Dedifferentiated amniotic fluid mesenchymal stem cell (primary cell): ENCODE measurements around the gene DNAJC2.
"Not testable (repeated sequence)": the region's sequence is repeated elsewhere in the genome, so short reads cannot be mapped to it uniquely, and the experiment has no call there.

Source experiments
- DNase-seq: peaks from one replicate; pipeline ENCODE4 v3.0.0-alpha.2; 2016; ENCODE audit errors: extremely low spot score

Gene DNAJC2

DNA sequence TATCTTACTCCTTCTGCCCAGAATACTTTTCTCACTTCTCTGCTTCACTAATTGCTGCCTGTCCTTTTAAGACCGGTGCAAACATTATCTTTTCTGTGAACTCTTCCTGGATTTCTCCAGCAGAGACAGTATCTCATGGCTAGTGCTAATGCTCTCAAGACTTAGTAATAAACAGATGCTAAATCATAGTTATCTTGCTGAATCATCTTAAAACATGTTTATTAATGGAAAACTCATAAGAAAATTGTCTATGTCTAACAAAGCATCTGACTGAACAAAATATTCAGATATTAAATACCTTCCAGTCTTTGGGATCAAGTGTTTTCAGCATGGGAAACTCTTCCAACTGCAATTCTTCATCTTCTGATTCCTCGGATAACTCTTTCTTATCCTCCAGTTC is 3.1 kb downstream of the DNAJC2 start:
- DNase-seq = no peak

DNA sequence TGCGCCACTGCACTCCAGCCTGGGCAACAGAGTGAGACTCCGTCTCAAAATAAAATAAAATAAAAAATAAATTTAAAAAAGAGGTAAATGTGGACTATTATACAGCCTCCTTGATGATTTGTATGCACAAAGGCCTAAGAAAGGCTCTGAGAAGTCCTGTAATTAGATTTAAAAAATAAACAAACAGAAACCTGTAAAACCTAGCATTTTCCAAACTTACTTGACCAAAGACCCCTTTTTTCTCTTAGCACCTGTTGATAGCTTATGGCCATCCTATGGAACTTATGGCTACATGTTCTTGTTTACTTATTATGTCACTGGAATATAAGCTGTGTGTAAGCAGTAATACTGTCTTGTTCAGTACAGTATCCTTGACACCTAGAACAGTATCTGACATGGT is 5.7 kb downstream of the DNAJC2 start:
- DNase-seq = no peak

DNA sequence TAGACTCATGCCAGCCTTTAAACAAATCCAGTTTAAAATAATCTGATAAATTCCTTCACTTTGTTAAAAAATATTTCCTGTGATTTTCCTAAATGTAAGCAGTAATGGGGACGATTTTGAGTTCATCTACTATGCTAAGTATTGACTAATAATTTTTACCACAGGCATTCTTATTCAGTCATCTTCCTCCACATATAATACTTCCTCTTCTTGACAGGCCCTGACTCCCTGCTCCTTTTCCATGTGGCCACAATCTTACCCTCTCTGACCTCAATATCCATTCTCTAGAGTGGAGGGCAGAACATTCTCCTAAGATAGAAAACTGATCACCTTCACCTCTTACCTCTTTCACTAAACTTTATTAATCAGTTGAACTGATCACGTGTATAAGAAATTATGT is 7.8 kb downstream of the DNAJC2 start:
- DNase-seq = no peak

DNA sequence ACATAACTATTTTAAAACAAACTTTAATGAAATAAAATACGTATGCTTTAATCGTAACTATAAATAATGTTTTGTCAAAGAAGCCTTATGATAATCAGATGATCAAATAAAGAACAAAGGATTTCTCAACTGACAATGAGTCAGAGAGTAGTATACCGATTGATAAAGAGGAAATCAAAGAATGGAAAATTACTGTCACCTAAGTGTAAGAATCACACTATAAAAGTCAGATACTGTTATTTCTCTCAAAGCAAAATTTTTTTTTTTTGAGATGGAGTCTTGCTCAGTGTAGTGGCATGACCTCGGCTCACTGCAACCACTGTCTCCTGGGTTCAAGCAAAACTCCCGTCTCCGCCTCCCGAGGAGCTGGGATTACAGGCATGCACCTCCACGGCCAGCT is 18.8 kb downstream of the DNAJC2 start:
- DNase-seq = no peak

DNA sequence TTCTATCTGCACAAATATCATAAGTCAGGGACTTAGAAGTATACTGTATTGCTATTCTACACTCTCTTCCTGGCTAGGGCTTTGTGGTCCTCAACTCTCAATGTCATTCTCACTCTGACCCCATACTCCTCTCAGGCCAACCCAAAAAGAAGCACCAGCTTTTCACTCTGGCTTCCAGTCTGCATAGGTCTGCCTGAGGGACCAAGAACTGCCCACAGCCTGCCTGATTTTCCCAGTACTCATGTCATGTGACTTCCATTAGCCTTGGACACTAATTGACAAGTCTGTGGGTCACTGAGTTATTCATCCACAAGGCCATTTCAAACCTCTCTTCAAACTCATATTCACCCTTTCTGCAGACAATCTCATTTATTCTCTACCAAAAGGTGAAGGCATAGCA is 27.6 kb downstream of the DNAJC2 start:
- no peak for DNase-seq

DNA sequence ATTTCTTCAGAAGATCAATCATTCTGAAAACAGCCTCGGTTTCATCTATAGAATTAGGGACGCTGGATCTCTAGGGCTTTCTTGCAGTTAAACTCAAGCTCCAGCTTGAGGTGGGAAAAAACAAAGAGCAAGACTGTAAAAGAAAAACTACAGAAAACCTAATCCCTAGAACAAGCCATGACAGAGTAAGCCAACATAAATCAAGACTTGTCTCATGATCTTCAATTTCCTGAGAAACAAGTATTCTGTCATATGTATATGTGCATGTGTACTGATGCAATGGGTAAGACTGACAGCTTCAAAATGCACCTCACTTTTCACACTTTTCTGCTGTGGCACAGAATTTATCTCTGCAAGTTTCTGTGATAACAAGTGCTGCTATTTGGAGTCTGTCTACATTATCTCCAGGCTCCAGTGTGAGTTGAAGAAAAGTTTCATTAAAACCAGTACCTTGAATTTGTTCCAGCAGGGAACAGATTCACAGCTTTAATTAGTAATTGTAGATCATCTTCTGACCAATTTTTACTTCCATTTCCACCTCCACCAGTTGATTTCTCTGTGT is 28.1 kb downstream of the DNAJC2 start:
- no peak for DNase-seq

DNA sequence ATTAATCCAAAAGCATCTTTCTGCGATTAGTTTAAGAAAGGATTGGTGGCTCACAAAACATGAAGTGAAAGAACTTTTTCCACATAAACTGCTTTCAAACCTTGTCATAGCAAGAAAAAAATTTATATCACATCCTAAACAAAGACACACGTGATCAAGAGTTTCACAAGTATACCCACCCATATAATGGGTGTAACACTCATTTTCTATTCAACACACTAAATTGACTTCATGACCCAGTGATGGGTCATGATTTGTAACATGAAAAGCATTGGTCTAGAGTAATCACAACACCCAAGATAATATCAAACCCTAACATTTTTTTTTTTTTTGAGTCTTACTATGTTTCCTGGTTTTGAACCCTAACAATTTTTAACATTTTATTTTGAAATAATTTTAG is 29.7 kb downstream of the DNAJC2 start:
- DNase-seq = no peak

DNA sequence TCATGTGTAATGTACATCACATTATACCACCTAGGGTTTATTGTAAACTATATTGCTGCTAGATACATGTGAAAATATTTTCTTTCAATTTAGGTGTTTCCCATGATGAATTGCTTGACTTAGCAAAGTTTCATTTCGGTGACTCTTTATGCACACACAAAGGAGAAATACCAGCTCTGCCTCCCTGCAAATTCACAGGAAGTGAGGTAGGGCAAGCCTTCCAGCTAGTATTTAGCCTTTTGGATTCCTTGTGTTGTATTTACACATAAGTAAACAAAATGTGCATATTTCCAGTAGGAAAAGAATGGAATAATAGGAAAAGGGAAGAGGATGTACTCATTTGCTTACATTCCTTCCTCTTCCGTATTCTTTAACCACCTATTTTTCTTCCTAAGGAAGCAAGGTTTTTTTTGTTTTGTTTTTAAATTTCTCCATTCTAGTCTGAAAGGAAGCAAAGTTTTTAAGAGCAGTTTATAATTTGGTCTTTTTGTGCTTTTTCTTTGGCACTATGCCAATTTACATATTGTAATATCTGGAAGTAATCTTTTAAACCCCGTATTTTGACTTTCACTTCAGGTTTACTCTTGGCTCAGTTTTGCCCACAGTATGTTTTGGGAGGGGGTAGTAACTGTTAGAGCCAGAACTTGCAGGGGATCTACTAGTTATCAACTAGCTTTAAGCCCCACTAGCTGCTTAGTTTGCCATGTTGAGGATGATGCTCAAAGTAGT is 36.9 kb downstream of the DNAJC2 start:
- no peak for DNase-seq

DNA sequence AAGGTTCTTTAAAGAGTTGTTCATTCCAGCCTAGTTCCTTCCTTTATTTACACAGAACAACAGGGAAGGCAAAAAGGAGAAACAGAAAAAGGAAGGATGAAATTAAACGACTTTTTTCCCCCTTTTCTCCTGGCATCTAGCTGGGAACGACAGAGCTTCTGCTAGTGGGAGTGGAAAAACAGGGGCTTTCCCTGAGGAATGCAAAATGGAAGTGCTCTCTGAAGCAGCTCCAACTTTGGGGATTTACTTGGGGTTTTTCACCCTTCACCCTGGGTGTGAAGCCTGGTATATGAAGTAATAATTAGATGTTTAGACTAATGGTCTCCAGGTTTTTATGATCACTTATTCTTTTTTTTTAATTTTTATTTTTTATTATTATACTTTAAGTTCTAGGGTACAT is 43.1 kb downstream of the DNAJC2 start:
- DNase-seq = no peak

DNA sequence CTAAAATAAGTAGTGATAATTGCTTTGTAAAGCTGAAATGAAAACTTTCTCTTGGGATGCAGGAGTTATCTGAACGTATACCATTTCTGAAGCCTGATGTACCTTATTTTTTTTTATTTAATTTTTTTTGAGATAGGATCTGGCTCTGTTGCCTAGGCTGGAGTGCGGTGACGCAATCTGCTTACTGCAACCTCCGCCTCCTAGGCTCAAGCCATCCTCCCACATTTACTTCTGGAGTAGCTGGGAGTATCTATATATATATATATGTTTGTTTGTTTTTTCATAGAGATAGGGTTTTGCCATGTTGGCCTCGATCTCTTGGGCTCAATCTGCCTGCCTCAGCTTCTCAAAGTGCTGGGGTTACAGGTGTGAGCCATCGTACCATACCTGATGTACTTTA is 44.9 kb downstream of the DNAJC2 start:
- no peak for DNase-seq

DNA sequence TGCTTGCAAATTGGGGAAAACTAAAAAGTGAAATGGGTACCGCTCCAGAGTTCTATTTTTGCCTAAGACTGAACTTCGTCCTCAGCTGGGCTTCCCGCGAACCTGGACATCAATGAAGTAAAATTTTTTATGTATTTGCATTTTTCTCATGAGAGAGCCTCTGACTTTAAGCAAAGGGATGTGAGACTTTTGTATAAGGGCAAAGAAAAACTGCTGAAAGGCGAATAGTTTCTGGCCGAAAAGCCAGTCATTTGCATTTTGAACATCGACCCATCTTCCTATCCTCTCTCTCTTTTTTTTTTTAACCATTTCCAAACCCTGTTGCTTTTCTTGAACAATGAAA is 46.8 kb downstream of the DNAJC2 start:
- DNase-seq = no peak

DNA sequence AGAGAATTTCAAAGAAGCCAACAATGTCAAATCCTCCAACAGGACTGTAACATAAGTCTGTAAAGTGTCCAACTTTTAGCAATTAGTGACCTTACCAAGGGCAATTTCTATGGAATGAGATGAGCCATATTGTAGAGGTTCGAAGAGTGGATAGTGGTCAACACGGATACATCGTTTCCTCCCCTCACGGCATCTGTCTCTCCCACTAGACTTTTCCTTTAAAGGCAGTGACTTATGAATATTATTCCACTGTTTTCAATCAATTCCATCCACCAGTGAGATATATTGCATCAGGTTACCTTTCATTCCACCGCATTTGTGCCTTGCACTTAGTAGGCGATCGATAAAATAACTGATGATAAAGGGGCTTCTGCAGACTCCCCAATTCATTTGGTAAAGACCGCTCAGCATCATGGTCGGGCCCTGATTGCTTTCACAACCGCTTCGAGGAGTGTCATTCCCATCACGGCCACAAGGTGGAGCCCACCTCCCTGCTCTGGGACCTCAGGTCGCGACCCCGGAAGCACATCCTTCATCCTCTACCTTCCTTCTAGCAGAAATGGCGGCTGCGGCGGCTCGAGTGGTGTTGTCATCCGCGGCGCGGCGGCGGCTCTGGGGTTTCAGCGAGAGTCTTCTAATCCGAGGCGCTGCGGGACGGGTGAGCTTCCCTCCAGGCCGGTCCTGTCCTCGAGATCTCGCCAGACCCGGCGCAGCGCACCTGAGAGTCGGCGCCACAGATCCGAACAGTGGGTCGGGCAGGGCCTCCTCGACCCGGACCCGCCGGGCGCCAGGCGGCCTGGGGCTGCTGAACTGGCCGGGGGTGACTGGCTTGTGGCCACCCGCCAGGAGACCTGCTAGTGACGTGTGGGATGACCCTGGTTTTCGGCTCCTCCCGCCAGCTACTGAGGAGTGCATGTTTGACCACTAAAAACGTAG is 47.4 kb downstream of the DNAJC2 start, which contains the start of gene PMPCB:
Gene PMPCB, plus strand, starts transcription at position 535 of the 936 bp plus-strand sequence. Its CDS starts 25 bp downstream, at position 560.
- peak; percentile 92 for DNase-seq

DNA sequence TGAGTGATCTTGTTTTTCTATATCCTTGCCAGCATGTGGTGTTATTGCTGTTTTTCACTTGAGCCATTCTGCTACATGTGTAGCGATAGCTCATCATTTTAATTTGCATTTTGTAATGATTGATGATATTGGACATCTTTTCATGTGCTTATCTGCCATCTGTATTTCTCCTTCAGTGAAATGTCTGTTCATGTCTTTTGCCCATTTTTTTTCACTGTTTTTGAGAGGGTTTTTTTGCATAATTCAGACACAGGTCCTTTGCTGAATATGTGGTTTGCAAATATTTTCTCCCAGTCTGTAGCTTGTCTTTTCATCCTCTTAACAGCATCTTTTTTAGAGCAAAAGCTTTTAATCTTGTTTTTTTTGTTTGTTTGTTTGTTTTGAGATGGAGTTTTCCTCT is 51.0 kb downstream of the DNAJC2 start:
- no peak for DNase-seq

DNA sequence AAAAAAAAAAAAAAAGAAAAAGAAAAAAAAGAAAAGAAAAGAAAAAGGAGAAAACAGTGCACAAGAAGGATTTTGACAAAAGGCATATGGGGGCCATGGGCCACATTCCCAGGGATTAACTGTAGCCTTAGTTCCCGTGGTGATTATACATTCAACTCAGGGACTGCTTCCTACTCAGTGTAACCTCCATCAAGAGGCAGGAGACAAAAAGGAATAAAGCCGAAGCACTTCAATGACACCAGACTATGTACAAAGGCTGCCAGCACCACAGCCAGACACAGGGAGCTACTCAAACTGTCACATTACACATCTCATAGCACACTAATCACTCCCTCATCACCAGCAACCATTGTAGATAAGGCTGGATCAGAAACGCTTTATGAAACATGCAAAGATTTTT is 52.4 kb downstream of the DNAJC2 start:
- DNase-seq = no peak

DNA sequence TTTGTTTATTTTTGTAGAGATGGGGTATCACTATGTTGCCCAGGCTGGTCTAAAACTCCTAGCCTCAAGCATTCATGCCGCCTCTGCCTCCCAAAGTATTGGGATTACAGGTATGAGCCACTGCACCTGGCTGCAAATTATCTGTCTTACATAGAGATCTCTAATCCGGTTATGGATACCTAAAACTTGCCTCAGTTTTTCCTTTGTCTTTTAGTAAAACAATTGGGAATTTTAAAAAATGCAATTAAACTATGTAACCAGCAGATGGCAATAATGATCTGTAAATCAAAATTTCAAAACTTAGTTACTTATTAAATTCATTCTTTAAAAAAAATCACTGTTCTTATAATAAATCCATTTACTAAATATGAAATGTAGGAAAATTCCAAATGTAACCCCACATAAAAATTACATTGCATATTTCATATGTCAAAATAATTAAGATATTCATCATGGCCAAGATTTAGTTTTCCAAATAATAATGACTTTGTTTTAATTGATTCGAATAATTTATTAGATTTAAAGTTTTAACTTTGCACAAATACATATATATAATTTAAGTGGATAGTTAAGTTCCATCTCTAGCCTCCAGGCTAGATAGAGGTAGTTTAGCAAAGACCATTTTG is 61.7 kb downstream of the DNAJC2 start:
- not testable (repeated sequence) for DNase-seq

DNA sequence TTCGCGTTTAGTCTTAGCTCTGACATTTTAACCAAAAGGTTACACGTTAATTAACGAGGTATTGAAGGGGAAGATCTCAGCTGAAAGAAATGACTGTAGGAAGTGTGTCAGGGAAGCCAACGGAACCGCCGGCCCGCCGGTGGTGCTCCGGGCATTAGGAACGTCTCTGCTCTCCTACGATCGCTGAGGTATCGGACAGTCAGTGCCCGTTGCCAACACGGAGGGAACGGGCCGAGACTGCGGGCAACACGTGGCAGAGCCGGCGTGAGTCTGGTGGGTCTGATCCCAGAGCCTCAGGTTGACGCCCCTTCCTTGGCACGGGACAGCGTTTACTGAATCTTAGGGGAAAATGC is 63.8 kb downstream of the DNAJC2 start:
- DNase-seq = not testable (repeated sequence)

DNA sequence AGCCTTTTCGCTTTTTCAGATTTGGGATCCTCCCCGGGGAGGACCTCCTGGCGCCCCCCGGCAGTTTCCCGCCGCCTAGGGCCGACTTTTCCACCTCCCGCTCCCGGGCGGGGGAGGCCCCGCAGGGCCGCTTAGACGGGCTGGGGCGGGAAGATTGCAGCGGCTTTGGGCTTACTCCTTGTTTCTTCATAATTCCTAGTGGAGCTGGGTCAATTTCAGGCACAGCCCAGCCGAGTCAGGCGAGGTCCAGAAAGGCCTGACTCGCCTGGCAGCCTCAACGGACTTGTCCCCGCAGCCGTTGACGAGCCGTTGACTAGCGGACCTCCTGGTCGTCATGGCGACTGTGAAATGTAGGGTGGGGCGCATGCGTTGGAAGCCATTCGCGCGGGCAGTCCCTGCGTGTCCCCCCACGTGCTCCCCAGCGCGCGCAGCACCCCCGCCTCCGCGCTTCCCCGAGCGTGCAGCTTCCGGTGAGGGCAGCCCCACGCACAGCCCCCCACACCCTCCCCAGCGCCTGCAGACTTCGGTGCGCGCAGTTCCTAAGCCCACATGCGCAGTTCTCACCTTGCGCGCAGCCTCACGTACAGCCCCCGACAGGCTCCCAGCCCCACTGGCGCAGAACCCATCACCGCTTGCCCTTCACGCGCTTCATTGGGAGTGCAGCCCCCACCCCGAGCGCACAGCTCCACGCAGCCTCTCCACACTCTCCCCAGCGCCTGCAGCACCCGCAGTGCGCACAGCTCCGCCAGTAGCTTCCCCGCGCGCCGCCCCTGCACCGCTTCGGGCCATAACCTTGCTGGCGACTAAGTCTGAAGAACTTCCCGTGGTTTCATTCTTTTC is 64.4 kb downstream of the DNAJC2 start:
- peak; percentile 38 for DNase-seq

DNA sequence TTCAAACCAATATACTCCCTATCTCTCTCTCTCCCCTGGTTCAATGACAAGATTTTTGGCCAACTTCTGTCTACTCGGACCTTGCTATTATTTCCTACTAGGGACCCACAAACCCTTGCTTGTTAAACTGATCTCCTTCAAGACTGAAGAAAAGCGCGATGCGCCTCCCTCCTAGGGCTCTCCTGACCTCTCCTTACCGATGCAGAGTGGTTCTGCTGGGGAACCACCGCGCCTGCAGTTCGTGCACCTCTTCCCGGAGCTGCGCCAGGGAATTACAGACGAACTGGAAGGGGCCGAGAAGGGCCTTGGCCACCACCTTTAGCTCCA is 65.0 kb downstream of the DNAJC2 start:
- not testable (repeated sequence) for DNase-seq

DNA sequence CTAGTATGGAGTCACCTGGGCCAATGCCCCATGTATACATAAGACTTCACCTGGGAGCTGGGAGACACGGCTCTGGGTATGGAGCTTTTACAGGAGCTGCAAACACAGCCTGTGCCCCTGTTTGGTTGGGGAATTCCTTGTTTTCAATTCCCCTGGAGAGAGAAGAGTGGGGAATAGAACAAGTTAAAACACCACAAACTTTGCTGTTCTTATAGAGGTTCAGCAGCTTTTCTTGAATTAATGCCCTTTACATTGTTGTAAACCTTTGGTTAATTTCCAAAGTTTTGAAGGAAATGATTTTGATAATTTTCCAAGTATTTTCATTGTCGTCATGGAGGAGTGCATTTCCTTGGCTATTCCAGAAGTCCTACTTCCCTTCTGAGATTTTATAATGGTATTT is 66.4 kb downstream of the DNAJC2 start:
- DNase-seq = not testable (repeated sequence)

DNA sequence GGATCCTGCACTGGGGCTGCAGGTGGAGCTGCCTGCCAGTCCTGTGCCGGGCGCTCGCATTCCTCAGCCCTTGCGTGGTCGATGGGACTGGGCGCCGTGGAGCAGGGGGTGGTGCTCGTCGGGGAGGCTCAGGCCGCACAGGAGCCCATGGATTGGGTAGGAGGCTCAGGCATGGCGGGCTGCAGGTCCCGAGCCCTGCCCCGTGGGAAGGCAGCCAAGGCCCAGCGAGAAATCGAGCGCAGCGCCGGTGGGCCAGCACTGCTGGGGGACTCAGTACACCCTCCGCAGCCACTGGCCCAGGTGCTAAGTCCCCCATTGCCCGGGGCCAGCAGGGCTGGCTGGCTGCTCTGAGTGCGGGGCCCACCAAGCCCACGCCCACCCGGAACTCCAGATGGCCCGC is 69.7 kb downstream of the DNAJC2 start:
- DNase-seq = not testable (repeated sequence)

DNA sequence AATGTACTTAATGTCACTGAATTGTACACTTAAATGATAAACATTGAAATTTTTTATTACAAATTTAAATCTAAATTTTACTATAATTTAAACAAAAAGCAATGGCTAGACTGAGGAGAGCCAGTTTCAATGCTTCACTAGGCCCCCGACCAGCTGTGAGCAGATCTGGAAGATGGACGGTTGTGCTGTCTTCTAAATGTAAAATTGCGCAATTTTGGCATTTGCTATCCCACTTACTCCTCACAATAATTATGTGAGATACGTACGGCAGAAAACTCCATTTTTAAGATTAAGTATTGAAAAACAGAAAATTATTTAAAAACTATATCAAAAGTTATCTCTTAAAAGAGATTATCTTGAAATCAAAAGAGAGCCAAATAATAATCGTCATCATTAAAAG is 71.2 kb downstream of the DNAJC2 start:
- not testable (repeated sequence) for DNase-seq

DNA sequence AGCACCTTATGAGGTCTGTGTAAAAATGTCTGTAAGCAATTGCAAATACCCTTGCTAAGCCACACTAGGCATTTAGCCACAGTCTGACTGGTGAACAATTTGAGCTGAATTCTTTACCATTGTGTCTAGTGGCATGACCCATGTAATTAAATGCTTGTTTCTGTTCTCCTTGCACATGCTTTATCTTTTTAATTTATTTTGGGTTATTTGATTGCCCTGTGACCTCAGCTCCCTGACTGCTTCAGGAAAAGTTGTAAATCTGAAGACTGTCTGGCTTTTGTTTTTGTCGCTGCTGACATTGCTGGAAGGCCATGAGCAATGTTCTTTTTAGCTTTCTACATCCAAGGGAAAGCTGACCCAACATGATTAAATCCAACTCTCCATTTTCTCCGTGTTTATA is 78.3 kb downstream of the DNAJC2 start:
- DNase-seq = not testable (repeated sequence)
